Ishikawa (cell line): ENCODE results near the gene C9orf43.

Experiments used
- CEBPB ChIP-seq: IDR thresholded peaks from 2 replicates; pipeline ENCODE4 v1.6.1; 2012
- CREB1 ChIP-seq: IDR thresholded peaks from 2 replicates; pipeline ENCODE4 v1.6.1; 2012; ENCODE audit warnings: low read depth
- EGR1 ChIP-seq: IDR thresholded peaks from 2 replicates; pipeline ENCODE4 v1.6.1; 2012
- EP300 ChIP-seq: IDR thresholded peaks from 2 replicates; pipeline ENCODE4 v1.6.1; 2012; ENCODE audit warnings: borderline replicate concordance
- FOXM1 ChIP-seq: IDR thresholded peaks from 2 replicates; pipeline ENCODE4 v1.6.1; 2012; ENCODE audit warnings: low read depth, borderline replicate concordance
- MAX ChIP-seq: IDR thresholded peaks from 2 replicates; pipeline ENCODE4 v1.6.1; 2012
- NFIC ChIP-seq: IDR thresholded peaks from 2 replicates; pipeline ENCODE4 v1.6.1; 2012
- RAD21 ChIP-seq: IDR thresholded peaks from 2 replicates; pipeline ENCODE4 v1.6.1; 2012; ENCODE audit warnings: low read depth
- TAF1 ChIP-seq: IDR thresholded peaks from 2 replicates; pipeline ENCODE4 v1.6.1; 2012; ENCODE audit warnings: low read depth, mild to moderate bottlenecking
- TCF12 ChIP-seq: IDR thresholded peaks from 2 replicates; pipeline ENCODE4 v1.6.1; 2012; ENCODE audit warnings: low read depth
- TEAD4 ChIP-seq: IDR thresholded peaks from 2 replicates; pipeline ENCODE4 v1.6.1; 2012
- USF1 ChIP-seq: IDR thresholded peaks from 2 replicates; pipeline ENCODE4 v1.6.1; 2012
- YY1 ChIP-seq: IDR thresholded peaks from 2 replicates; pipeline ENCODE4 v1.6.1; 2012; ENCODE audit warnings: low read depth
- ZBTB7A ChIP-seq: IDR thresholded peaks from 2 replicates; pipeline ENCODE4 v1.6.1; 2012; ENCODE audit warnings: low read depth
- TF ChIP-seq, protein P1 (sequence below): IDR thresholded peaks from 2 replicates; pipeline ENCODE4 v1.6.1; 2012; ENCODE audit warnings: low read depth, mild to moderate bottlenecking

C9orf43 gene

GRCh38 chr9:113381909-113382411 is 28.6 kb upstream of the C9orf43 start:
- TF ChIP-seq FOXM1: no peak
- TF ChIP-seq EGR1: no peak
- TF ChIP-seq, protein P1, sequence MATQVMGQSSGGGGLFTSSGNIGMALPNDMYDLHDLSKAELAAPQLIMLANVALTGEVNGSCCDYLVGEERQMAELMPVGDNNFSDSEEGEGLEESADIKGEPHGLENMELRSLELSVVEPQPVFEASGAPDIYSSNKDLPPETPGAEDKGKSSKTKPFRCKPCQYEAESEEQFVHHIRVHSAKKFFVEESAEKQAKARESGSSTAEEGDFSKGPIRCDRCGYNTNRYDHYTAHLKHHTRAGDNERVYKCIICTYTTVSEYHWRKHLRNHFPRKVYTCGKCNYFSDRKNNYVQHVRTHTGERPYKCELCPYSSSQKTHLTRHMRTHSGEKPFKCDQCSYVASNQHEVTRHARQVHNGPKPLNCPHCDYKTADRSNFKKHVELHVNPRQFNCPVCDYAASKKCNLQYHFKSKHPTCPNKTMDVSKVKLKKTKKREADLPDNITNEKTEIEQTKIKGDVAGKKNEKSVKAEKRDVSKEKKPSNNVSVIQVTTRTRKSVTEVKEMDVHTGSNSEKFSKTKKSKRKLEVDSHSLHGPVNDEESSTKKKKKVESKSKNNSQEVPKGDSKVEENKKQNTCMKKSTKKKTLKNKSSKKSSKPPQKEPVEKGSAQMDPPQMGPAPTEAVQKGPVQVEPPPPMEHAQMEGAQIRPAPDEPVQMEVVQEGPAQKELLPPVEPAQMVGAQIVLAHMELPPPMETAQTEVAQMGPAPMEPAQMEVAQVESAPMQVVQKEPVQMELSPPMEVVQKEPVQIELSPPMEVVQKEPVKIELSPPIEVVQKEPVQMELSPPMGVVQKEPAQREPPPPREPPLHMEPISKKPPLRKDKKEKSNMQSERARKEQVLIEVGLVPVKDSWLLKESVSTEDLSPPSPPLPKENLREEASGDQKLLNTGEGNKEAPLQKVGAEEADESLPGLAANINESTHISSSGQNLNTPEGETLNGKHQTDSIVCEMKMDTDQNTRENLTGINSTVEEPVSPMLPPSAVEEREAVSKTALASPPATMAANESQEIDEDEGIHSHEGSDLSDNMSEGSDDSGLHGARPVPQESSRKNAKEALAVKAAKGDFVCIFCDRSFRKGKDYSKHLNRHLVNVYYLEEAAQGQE: no peak
- TF ChIP-seq TAF1: no peak
- no peak for TF ChIP-seq MAX
- TF ChIP-seq CEBPB: no peak
- TF ChIP-seq TEAD4: no peak
- TF ChIP-seq CREB1: no peak
- no peak for TF ChIP-seq RAD21
- TF ChIP-seq NFIC: no peak
- TF ChIP-seq USF1: no peak
- TF ChIP-seq EP300: peak; percentile 16; the same call in 1 of the 2 replicates
- no peak for TF ChIP-seq TCF12
- no peak for TF ChIP-seq ZBTB7A
- TF ChIP-seq YY1: 0 out of 2 replicates have a peak, but pooled peaks have one; percentile 22

GRCh38 chr9:113386571-113387393 is 23.8 kb upstream of the C9orf43 start:
- TF ChIP-seq ZBTB7A: no peak
- no peak for TF ChIP-seq YY1
- no peak for TF ChIP-seq TEAD4
- TF ChIP-seq EP300: no peak
- no peak for TF ChIP-seq FOXM1
- TF ChIP-seq NFIC: no peak
- TF ChIP-seq TCF12: no peak
- TF ChIP-seq MAX: no peak
- TF ChIP-seq USF1: no peak
- TF ChIP-seq, protein P1: no peak

GRCh38 chr9:113387560-113388230 is 22.9 kb upstream of the C9orf43 start:
- TF ChIP-seq EP300 (no peak), RAD21 (no peak), TEAD4 (no peak), USF1 (no peak), EGR1 (no peak), ZBTB7A (no peak), TCF12 (no peak), CEBPB (no peak)

DNA sequence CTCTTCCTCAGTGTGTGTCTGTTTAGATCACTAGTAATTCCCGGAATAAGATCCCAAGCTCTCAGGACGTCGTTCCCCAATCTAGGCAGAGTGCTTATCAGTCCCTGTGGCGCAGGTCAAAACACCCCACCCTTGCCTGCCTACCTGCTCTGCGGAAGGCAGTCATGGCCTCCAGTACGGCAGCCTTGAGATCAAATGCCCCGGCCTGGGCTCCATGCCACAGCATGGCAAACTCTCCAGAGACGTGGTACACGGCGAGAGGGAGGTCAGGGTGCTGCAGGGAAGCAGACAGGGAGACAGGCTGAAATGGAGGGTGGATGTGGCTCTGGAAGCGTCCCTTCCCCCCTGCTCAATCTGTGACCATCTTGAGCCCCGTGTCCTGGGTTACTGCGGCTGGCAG is 21.7 kb upstream of the C9orf43 start:
- TF ChIP-seq EP300: no peak
- no peak for TF ChIP-seq TCF12
- TF ChIP-seq, protein P1: no peak
- no peak for TF ChIP-seq EGR1
- no peak for TF ChIP-seq TAF1
- TF ChIP-seq TEAD4: no peak
- no peak for TF ChIP-seq CEBPB
- no peak for TF ChIP-seq NFIC
- TF ChIP-seq CREB1: no peak
- no peak for TF ChIP-seq ZBTB7A
- no peak for TF ChIP-seq MAX
- no peak for TF ChIP-seq FOXM1
- no peak for TF ChIP-seq RAD21
- TF ChIP-seq YY1: no peak
- TF ChIP-seq USF1: no peak
